Upper lobe of left lung (tissue), 4 donors: ENCODE measurements around the gene IFNG-AS1.

ENCODE experiments used
- POLR2A ChIP-seq, 4 donors: fragments of 450-650 bp; IDR thresholded peaks; one replicate each; pipeline ENCODE4 v1.5.1; 2016 to 2017; ENCODE audit warnings: antibody characterized with exemption in 4 of 4, mild to moderate bottlenecking in 2 of 4
- TF ChIP-seq, protein P1 (sequence below), 6 experiments: fragments of 450-650 bp in 4 of 6; fragments of 200-600 bp in 2 of 6; sonication (generic) in 2 of 6; IDR thresholded peaks; one replicate each; pipeline ENCODE4 v1.5.1; 2016 to 2019; ENCODE audit warnings: antibody characterized with exemption in 6 of 6

DNA sequence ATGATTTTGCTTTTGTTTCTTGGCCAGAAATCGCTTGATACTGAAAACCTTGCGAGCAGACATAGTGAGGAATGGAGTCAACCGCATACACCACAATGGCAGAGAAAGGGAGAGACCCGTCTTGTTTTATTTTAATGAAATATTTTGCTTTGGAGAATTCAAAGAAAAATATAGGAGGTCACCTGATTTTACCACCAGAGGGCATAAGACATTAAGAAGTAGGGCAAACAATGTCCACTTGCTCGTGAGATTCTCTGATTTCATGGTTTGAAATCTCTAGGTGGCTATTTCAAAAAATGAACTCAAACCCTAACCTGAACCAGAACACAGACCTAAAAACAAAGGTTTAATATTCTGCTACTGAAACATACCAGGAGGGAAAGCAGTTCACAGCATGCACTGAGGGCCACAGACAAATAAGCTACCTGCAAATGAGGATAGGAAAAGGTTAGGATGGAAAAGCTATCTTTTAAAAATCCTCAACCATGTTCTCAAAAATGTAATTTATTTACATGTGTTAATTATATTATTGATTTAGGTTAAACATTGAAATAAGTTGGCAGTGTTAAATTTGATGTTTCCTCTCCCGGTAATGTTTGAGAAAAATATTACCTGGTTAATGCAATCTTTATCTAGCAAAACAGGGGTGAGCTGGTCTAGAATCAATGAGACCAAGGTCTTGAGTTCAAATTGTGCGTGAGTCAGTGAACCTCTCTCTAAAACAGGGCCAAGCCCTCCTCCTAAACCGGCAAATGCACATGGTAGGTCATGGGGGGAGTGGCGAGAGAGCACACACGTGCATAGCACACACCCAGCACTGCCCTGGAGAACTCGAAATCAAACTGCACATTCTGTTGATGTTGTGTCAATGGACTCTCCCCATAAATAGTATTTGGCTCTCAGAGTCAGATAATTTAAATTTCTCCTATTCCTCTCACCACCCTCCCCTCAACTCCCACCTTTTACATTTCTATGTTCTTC lies 12.5 kb downstream of the IFNG-AS1 start:
- TF ChIP-seq POLR2A (IDR thresholded peaks at IDR 0.05) = no peak
- TF ChIP-seq, protein P1, sequence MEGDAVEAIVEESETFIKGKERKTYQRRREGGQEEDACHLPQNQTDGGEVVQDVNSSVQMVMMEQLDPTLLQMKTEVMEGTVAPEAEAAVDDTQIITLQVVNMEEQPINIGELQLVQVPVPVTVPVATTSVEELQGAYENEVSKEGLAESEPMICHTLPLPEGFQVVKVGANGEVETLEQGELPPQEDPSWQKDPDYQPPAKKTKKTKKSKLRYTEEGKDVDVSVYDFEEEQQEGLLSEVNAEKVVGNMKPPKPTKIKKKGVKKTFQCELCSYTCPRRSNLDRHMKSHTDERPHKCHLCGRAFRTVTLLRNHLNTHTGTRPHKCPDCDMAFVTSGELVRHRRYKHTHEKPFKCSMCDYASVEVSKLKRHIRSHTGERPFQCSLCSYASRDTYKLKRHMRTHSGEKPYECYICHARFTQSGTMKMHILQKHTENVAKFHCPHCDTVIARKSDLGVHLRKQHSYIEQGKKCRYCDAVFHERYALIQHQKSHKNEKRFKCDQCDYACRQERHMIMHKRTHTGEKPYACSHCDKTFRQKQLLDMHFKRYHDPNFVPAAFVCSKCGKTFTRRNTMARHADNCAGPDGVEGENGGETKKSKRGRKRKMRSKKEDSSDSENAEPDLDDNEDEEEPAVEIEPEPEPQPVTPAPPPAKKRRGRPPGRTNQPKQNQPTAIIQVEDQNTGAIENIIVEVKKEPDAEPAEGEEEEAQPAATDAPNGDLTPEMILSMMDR (IDR thresholded peaks at IDR 0.05) = peak in 1 of 6 experiments; percentile 6
